Loucy (cell line): ENCODE results near the gene ZNF511.

Experiments
- H2AFZ ChIP-seq: fragments of 200-600 bp; sonication (generic); 2 replicates; pipeline ENCODE4 v1.6.0; 2016; ENCODE audit warnings: antibody characterized with exemption, mild to moderate bottlenecking, low read length, moderate library complexity
- H3F3A ChIP-seq: fragments of 200-600 bp; 2 replicates; pipeline ENCODE4 v1.6.0; 2016; ENCODE audit warnings: antibody characterized with exemption, low read depth, mild to moderate bottlenecking
- H3K27me3 ChIP-seq: fragments of 200-600 bp; sonication (generic); 2 replicates; pipeline ENCODE4 v1.6.1; 2014; ENCODE audit warnings: low read length, mild to moderate bottlenecking; ENCODE audit not compliant: insufficient read depth, poor library complexity, severe bottlenecking
- H3K36me3 ChIP-seq: fragments of 200-600 bp; sonication (generic); 2 replicates; pipeline ENCODE4 v1.6.1; 2016; ENCODE audit warnings: low read length; ENCODE audit not compliant: insufficient read depth
- H3K4me1 ChIP-seq: fragments of 200-600 bp; sonication (generic); 2 replicates; pipeline ENCODE4 v1.5.1; 2014; ENCODE audit warnings: low read length, mild to moderate bottlenecking; ENCODE audit not compliant: insufficient read depth, poor library complexity, severe bottlenecking
- H3K4me2 ChIP-seq: fragments of 200-600 bp; sonication (generic); 2 replicates; pipeline ENCODE4 v1.6.0; 2014; ENCODE audit warnings: antibody characterized with exemption, low read length, low read depth, mild to moderate bottlenecking; ENCODE audit not compliant: poor library complexity, severe bottlenecking
- H3K4me3 ChIP-seq: fragments of 200-600 bp; sonication (generic); 2 replicates; pipeline ENCODE4 v1.5.1; 2014; ENCODE audit warnings: low read length, mild to moderate bottlenecking, mixed read lengths; ENCODE audit not compliant: poor library complexity, severe bottlenecking
- H3K79me2 ChIP-seq: fragments of 200-600 bp; sonication (generic); 2 replicates; pipeline ENCODE4 v1.6.1; 2014; ENCODE audit warnings: low read length; ENCODE audit not compliant: insufficient read depth
- H3K9ac ChIP-seq: fragments of 200-600 bp; sonication (generic); 2 replicates; pipeline ENCODE4 v1.6.0; 2014; ENCODE audit warnings: mild to moderate bottlenecking, low read depth, low read length, moderate library complexity; ENCODE audit not compliant: poor library complexity, severe bottlenecking
- H3K9me2 ChIP-seq: fragments of 200-600 bp; sonication (generic); replicated peaks from 2 replicates; pipeline ENCODE4 v1.6.1; 2016; ENCODE audit warnings: low read depth, low read length, mixed read lengths
- H3K9me3 ChIP-seq: fragments of 200-600 bp; sonication (generic); 2 replicates; pipeline ENCODE4 v1.6.1; 2014; ENCODE audit warnings: mild to moderate bottlenecking, antibody characterized with exemption, low read length, low read depth; ENCODE audit not compliant: insufficient read depth
- H4K20me1 ChIP-seq: fragments of 200-600 bp; sonication (generic); 2 replicates; pipeline ENCODE4 v1.6.0; 2014; ENCODE audit warnings: antibody characterized with exemption, low read length, mild to moderate bottlenecking; ENCODE audit not compliant: insufficient read depth, poor library complexity, severe bottlenecking
- CTCF ChIP-seq: fragments of 200-600 bp; sonication (generic); conservative IDR thresholded peaks from 2 replicates; pipeline ENCODE4 v1.5.1; 2014; ENCODE audit warnings: mild to moderate bottlenecking, antibody characterized with exemption, low read length
- EZH2phosphoT487 ChIP-seq: fragments of 200-600 bp; IDR thresholded peaks from 2 replicates; pipeline ENCODE4 v1.6.1; 2018; ENCODE audit warnings: antibody characterized with exemption, mild to moderate bottlenecking, moderate library complexity, borderline replicate concordance

Gene ZNF511, protein sequence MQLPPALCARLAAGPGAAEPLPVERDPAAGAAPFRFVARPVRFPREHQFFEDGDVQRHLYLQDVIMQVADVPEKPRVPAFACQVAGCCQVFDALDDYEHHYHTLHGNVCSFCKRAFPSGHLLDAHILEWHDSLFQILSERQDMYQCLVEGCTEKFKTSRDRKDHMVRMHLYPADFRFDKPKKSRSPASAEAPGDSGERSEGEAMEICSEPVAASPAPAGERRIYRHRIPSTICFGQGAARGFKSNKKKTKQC

GRCh38 chr10:133308421-133309099 is at the start of gene ZNF511, which contains the start of gene TUBGCP2:
TSS of gene ZNF511 (plus strand) at chr10:133308914. CDS start at chr10:133308944, 30 bp downstream.
TSS of gene TUBGCP2 (minus strand) at chr10:133308872. CDS start at chr10:133302941, 5,931 bp downstream.
- H3F3A ChIP-seq: no peaks in the 10 kb centered on the region; the same call in 1 of the 2 replicates
- peaks cover 11% of the 10 kb centered on the region for H4K20me1 ChIP-seq
- peaks cover 48% of the 10 kb centered on the region for H3K79me2 ChIP-seq
- peak within 1 kb of the TSS; percentile 91 for H3K4me2 ChIP-seq
- H2AFZ ChIP-seq: peak within 1 kb of the TSS; percentile 78
- H3K9ac ChIP-seq: peak within 1 kb of the TSS; percentile 82
- no peaks in the 10 kb centered on the region for H3K27me3 ChIP-seq
- peak within 1 kb of the TSS; percentile 96 for H3K4me3 ChIP-seq
- TF ChIP-seq CTCF (peak; percentile 18; the same call in 1 of the 2 replicates), EZH2phosphoT487 (no peak)
- no peaks in the 10 kb centered on the region for H3K9me3 ChIP-seq
- no peaks in the 10 kb centered on the region for H3K36me3 ChIP-seq
- H3K4me1 ChIP-seq: peaks cover 17% of the 10 kb centered on the region
- no peaks in the 10 kb centered on the region for H3K9me2 ChIP-seq

DNA sequence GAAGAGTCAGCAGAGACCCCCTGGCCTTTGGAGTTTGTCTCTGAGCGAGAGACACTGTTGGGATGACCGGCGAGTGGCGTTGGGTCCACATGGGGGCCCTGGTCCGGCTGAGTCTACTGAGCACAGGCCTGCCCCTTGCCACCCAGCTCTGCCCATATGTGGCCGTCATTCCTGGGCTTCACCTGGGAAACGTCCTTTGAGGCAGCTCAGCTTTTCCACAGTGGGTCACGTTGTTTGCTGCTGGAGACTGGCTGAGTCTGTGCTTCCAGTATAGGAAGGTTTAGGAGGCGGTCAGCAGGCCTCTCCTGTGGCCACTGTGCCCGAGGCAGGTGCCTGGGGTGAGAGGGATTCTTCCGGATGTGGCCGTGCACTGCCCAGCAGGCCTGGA is 49.1 kb upstream of the ZNF511 start:
- no peaks in the 10 kb centered on the region for H3K9me3 ChIP-seq
- no peaks in the 10 kb centered on the region for H4K20me1 ChIP-seq
- H3K79me2 ChIP-seq: no peaks in the 10 kb centered on the region
- H3K9me2 ChIP-seq: no peaks in the 10 kb centered on the region
- no peaks in the 10 kb centered on the region for H3K36me3 ChIP-seq
- peaks cover 77% of the 10 kb centered on the region for H3K4me1 ChIP-seq
- no peak overlapping the region for H2AFZ ChIP-seq
- H3K27me3 ChIP-seq: no peaks in the 10 kb centered on the region
- H3K4me2 ChIP-seq: peak overlapping the region; percentile 80
- peaks cover 13% of the 10 kb centered on the region for H3F3A ChIP-seq
- peak overlapping the region; percentile 67 for H3K4me3 ChIP-seq
- TF ChIP-seq EZH2phosphoT487 (no peak), CTCF (no peak)
- peak overlapping the region; percentile 61 for H3K9ac ChIP-seq

DNA sequence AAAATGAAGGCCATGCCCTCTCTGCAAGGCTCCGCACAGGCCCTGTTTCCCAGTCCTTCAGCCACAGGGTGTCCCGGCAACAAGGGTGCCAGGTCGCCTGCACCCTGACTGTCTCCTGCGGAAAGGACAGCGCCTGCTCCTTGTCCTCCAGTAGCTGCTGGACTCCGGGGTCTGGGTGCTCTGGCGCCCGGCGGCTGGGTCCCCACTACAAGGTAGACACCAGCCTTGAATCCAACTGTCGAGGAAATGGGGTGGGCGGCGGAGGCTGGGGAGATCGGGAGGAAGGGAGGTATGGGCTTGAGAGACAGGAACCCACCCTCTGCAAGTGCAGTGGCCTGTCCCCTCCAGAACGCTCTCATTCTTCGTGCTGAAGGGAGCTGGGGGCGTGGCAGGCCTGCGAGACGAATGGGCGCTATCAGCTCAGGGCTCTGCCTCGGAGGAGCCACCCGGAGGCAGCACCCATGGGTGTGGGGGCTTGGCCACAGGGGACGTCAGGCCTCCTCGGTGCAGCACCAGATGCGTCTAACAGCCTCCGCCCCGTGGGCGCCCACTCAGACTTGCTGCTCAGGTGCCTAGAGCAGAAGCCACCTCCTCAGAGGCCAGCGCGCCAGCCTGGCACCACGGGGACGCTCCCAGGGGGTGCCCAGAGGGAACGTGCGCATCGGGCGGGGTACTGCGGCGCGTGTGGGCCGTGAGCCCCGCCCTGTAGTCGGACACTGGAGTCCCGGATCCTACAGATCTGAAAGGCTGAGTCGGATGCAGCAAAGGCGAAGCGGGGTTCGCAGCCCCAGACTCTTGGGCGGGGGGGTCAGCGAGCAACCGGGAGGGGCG is 47.6 kb upstream of the ZNF511 start:
- peak overlapping the region; percentile 87 for H3K9ac ChIP-seq
- peaks cover 13% of the 10 kb centered on the region for H3F3A ChIP-seq
- no peaks in the 10 kb centered on the region for H3K27me3 ChIP-seq
- H3K4me1 ChIP-seq: peaks cover 77% of the 10 kb centered on the region
- TF ChIP-seq EZH2phosphoT487: no peak
- TF ChIP-seq CTCF: no peak
- H2AFZ ChIP-seq: peak overlapping the region; percentile 83
- peak overlapping the region; percentile 86 for H3K4me3 ChIP-seq
- no peaks in the 10 kb centered on the region for H3K79me2 ChIP-seq
- H3K4me2 ChIP-seq: peak overlapping the region; percentile 80
- H4K20me1 ChIP-seq: no peaks in the 10 kb centered on the region
- H3K9me2 ChIP-seq: no peaks in the 10 kb centered on the region
- H3K9me3 ChIP-seq: no peaks in the 10 kb centered on the region
- no peaks in the 10 kb centered on the region for H3K36me3 ChIP-seq
